ENCODE data around the gene NEU3.

Gene NEU3

DNA sequence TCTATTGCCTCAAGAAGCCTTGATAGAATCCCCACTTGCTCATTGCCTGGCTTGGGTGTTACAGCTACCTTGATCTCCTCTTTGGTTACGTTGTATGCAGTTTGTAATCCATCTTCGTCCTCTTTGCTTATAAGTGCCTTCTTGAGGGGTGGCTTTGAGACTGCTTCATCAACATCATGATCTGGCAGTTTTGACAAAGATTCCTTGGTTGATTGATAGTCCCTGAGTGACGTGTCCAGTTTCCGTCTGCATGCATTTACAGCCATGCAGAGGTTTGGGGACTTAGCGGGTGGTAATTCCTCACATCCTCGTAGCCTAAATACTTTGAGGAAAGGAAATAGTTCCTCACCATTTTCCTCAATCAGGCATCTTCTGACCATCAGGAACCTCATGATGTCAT lies 23.1 kb downstream of the NEU3 start:
- TF ChIP-seq, protein P1, sequence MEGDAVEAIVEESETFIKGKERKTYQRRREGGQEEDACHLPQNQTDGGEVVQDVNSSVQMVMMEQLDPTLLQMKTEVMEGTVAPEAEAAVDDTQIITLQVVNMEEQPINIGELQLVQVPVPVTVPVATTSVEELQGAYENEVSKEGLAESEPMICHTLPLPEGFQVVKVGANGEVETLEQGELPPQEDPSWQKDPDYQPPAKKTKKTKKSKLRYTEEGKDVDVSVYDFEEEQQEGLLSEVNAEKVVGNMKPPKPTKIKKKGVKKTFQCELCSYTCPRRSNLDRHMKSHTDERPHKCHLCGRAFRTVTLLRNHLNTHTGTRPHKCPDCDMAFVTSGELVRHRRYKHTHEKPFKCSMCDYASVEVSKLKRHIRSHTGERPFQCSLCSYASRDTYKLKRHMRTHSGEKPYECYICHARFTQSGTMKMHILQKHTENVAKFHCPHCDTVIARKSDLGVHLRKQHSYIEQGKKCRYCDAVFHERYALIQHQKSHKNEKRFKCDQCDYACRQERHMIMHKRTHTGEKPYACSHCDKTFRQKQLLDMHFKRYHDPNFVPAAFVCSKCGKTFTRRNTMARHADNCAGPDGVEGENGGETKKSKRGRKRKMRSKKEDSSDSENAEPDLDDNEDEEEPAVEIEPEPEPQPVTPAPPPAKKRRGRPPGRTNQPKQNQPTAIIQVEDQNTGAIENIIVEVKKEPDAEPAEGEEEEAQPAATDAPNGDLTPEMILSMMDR (IDR thresholded peaks at IDR 0.05): no peak

DNA sequence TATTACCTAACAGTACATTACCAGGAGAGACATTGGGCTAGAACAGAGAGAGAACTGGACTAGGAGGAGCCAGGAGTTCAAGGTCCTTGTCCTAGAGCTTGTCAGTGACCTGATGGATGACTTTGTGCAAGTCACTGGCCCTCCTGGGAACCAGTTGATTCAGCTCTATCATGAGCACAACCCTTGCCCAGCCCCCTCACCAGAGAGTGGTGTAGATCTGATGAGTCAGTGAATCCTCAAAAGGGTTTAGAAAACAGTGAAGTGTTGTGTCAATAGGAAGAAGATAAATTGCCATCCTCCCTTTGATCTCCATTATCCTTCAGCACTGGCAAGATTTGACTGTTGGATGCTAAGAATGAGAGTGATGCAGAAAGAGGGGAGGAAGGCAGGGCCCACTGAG lies 24.3 kb downstream of the NEU3 start:
- TF ChIP-seq, protein P1 (IDR thresholded peaks at IDR 0.05): no peak

DNA sequence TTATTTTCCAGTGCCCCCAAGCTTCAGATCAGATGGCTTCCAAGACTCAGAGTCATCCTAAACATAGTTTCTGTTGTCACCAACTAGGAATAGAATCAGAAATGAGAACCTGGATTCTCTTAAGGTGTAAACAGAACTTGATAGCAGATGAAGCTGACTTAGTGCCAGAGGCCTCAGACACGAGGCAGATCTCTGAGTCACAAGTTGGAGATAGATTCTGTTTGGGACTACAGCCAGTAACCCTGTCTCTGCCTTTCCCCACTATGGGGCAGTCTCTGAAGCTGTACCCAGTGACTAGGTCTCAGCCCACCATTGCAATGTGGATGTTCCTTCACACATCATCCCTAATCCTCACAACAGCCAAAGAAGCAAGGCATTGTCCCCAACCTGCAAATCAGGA lies 25.4 kb downstream of the NEU3 start:
- TF ChIP-seq, protein P1 (IDR thresholded peaks at IDR 0.05): no peak

DNA sequence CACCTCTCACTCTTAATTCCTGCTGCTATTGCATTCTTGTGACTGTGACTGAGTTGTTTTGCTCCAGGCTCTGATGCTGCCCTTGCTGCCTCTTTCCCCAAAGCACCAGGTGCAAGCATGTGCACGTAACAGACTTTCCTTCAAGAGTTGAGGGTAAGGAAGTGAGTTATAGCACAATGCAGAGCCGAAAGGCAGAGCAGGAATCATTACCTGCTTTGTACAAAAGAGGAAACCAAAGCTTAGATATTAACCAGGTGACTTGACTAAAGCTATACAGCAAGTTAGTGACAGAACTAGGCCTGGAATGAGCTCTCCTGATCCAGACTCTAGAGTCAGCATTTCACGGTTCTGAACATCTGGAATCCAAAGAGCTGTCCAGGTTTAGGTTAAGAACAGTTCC lies 33.6 kb downstream of the NEU3 start:
- TF ChIP-seq, protein P1 (IDR thresholded peaks at IDR 0.05): no peak

DNA sequence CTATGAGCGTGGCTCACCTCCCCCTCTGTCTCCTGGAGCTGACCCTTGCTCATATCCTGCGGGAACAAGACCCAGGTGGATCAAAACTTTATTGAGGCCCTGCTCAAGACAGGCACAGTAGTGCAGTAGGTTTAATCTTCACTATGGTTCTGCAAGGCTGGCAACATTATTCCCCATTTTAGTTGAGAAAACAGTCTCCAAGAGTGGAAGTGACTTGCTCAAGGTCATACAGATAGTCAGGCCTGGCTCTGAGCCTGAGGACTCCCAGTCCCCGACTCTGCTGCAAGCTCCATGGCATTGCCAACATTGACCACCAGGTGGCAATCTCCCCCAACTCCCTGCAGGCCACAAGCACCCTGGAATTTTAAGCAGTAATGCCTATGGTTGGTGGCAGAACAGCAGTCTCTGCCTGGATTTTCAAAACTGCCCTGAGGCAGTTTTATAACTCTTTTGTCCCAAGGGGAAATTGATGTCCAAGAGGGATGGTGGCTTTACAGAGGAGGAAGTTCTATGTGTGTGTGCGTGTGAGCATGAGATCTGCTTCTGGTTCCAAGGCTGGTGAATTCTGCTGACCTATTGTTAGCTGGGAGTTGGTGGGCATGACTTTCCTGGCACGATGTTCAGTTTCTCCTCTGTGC lies 34.1 kb downstream of the NEU3 start:
- TF ChIP-seq, protein P1 (IDR thresholded peaks at IDR 0.05): peak; percentile 99

- TF ChIP-seq, protein P1 (IDR thresholded peaks at IDR 0.05): no peak
Measured at GRCh38 chr11:75023446-75024067, 34.8 kb downstream of the NEU3 start.

DNA sequence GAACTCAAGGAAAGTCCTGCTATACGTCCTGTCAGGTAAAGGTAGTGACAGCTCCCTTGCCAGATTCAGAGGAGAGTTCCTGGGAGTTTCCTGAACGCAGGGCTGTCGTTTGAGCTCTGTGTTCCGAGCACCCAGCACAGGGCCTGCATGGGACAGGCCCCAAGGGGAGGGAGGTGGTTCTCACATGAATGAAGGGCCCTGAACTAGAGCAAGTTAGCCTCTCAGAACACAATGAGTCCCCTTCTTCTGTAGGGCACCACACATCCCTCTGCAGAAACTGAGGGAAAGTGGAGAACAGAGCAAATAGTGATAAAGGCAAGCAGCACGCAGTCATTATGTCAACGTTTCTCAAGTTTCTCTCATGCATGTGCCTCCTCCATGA lies 35.3 kb downstream of the NEU3 start:
- TF ChIP-seq, protein P1 (IDR thresholded peaks at IDR 0.05): no peak

Measured in LNCAP (cell line).